Activated CD8-positive, alpha-beta memory T cell treated with anti-CD3 and anti-CD28 coated beads, Interleukin-2, amount 50 U/mL, for 1 hour (primary cell): ENCODE data around the gene CD1E.
"Not testable (repeated sequence)": the region's sequence is repeated elsewhere in the genome, so short reads cannot be mapped to it uniquely, and the experiment has no call there.

Source experiments
- DNase-seq: peaks from one replicate; pipeline ENCODE4 v3.0.0-alpha.2; 2020; ENCODE audit errors: extremely low read depth

CD1E gene

GRCh38 chr1:158362482-158362881 lies 8.8 kb downstream of the CD1E start:
- DNase-seq: no peak

- DNase-seq: no peak
Measured at GRCh38 chr1:158362941-158363340, 9.2 kb downstream of the CD1E start.

GRCh38 chr1:158366783-158367182 lies 13.1 kb downstream of the CD1E start:
- DNase-seq: no peak

- no peak for DNase-seq
Measured at GRCh38 chr1:158371188-158371953, 17.7 kb downstream of the CD1E start.

GRCh38 chr1:158374101-158374500 lies 20.4 kb downstream of the CD1E start:
- not testable (repeated sequence) for DNase-seq

- no peak for DNase-seq
Measured at GRCh38 chr1:158374860-158375259, 21.2 kb downstream of the CD1E start.

GRCh38 chr1:158390331-158390730 lies 36.6 kb downstream of the CD1E start:
- no peak for DNase-seq

GRCh38 chr1:158391099-158391498 lies 37.4 kb downstream of the CD1E start:
- DNase-seq: no peak

GRCh38 chr1:158393476-158393875 lies 39.8 kb downstream of the CD1E start:
- no peak for DNase-seq

- no peak for DNase-seq
Measured at GRCh38 chr1:158396646-158397045, 43.0 kb downstream of the CD1E start.

GRCh38 chr1:158398818-158399514 lies 45.3 kb downstream of the CD1E start, which contains the start of gene OR10T2:
TSS of gene OR10T2 (minus strand) at chr1:158399466. CDS start at chr1:158399466, 0 bp downstream.
- DNase-seq: no peak

GRCh38 chr1:158400871-158401270 lies 47.2 kb downstream of the CD1E start:
- no peak for DNase-seq

GRCh38 chr1:158407092-158407491 lies 53.4 kb downstream of the CD1E start:
- DNase-seq: no peak
